A172 (cell line): ENCODE data around the gene FBXW5. TPM values are rescaled to one million over a fixed set of nuclear protein-coding genes. Genes with fewer than 3 reads are reported as not detected.

Source experiments
- DNase-seq: peaks from one replicate; pipeline ENCODE4 v3.0.0-alpha.2; 2015; ENCODE audit warnings: low spot score
- total RNA-seq: library from RNA; depleted of rRNA; stranded (reverse); fragments of >200 nt; shearing (Covaris generic); gene quantifications from 2 replicates; pipeline ENCODE4 v1.2.3, GENCODE V29; 2014

FBXW5 gene
- total RNA-seq, 1 experiment from 2014 or later: 400 TPM

- DNase-seq: no peak
These were observed 16.4 kb upstream of the FBXW5 start for GRCh38 chr9:136960938-136961275.

- no peak for DNase-seq
These were observed 15.8 kb upstream of the FBXW5 start for GRCh38 chr9:136960212-136960937.

GRCh38 chr9:136958898-136959850 is 14.6 kb upstream of the FBXW5 start:
- no peak for DNase-seq

DNA sequence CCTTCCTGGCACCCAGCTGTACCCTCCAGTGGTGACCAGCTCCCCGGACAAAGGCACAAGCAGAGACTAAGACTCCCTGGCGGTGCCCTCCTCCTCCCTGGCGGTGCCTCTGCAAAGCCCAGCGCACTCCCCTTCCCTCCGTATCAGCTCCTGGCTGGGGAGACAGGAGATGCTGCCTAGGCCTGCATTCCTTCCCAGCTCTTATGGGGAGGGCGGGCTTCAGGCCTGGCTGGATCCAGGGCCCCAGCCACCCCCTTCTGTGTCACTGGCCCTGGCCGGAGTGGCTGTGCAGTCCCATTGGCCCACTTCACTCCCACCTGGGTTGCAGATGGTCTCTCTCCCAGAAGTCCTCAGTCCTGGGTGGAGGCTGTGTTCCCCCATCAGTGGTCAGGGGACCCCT is 13.9 kb upstream of the FBXW5 start:
- DNase-seq: no peak

DNA sequence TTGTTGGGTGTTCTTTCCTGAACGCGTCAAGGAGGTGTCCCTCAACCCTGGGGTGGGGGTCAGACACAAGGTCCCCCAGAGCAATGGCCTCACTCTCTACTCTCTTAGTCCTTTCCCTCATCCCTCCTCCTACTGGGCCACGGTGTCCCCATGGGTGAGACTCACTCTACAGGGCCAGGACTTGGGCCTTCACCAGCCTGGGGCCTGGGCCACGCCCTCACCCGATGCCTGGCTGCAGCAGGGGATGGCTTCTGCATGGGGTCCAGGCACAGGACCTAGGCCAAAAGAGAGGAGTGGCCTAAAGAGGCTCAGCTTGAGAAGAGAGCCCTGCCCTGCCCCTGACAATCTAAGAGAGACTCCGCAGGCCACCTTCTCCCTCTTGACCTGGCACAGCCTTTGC is 13.4 kb upstream of the FBXW5 start:
- DNase-seq: no peak

DNA sequence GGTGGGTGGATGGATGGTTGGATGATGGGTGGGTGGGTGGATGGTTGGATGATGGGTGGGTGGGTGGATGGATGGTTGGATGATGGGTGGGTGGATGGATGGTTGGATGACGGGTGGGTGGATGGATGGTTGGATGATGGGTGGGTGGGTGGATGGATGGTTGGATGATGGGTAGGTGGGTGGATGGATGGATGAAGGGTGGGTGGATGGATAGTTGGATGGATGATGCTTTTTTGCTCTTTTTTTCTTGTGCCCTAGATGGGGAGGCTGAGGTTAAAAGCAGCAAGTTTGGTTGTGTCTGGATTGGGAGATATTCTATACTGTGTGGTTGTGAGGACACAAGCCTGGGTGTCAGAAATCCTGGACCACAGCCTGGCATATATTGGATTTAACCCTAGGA is 12.9 kb upstream of the FBXW5 start:
- no peak for DNase-seq

DNA sequence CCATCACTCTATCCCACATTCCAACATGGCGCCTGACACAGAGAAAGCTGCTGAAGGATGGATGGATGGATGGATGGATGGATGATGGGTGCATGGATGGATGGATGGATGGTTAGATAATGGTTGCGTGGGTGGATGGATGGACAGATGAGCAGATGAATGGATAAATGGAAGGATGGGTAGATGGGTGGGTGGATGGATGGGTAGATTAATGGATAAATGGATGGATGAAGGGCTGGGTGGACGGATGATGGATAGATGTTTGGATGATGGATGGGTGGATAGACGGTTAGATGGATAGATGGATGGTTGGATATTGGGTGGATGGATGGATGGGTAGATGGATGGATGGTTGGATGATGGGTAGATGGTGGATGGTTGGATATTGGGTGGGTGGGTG is 12.1 kb upstream of the FBXW5 start:
- no peak for DNase-seq

DNA sequence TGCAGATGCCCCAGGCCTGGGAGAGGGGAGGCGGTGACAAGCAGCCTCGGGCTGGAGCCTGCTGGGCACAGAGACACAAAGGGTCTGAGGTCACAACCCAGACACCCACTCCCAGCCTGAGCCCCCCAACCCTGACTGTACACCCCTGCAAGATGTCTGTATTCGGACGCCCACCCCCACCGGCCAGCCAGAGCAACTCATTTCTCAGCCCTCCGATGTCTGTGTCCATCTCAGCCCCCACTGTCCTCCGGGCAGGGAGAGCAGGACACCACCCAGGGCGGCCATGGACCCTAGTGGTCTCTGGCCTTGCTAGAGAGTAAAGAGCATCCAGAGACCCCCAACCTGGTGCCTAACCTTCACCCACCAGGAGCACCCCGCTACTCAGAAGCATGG is 11.4 kb upstream of the FBXW5 start:
- DNase-seq: no peak

DNA sequence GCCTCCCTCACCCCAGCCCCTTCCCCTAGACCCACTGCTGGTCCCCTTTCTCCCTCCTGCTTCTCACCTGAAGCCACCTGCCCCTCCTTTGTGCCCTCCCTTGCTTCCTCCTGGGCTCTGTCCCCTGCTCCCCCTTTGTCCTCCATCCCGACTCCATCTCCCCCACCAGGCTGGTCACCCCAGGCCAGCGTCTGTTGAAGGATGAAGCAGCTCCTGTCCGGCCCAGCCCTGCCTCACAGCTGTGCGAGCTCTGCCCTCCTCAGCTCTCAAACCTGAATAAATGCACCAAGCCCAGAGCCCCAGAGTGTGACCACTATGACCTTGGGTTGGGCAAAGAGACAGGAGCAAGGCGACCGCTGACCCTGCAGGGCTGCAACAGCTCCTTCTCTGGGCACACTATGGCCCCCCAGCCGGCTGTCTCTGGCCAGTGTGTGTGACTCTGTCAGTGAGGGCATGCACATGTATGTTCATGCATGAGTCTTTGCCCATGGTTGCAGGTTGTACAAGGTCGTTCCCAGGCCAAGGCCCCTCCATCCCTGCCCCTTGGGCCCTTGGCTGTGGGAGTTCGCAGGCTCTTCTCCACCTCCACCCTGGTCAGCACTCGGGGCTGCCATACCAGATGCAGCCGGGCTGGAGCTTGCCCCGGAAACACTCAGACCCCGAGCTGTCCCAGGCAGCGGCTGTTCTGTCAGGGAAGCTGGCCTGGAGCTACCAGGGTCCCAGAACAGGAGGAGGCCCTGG is 10.8 kb upstream of the FBXW5 start:
- DNase-seq: no peak

DNA sequence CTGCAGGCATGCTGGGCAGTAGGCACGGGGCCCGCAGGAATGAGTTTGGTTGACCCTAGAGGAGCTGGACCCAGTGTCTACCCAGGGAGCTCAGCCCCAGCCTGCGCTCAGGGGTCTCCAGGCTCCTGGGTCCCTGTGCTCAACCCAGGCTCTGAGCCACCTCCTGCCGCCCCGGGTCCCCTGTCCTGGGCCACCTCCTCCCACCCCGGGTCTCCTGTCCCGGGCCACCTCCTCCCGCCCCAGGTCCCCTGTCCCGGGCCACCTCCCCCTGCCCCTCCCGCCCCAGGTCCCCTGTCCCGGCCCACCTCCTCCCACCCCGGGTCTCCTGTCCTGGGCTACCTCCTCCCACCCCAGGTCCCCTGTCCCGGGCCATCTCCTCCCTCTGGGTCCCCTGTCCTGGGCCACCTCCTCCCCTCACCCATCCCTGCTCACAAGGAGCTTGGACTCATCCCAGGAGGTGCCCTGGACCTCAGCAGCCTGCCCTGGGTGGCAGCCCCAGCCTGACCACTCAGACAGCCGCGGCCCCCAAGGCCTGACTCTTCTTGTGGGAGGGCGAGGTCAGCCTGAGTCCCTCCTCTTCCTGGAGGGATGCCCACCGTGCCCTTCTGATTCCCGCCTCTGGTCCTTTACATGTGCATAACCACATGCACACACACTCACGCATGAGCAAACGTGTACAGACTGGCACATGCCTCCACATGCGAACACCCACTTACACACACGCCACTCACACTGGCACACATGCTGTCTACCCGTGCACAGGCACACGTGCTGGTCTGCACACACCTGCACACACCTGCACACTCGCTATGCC is 9.9 kb upstream of the FBXW5 start:
- no peak for DNase-seq

DNA sequence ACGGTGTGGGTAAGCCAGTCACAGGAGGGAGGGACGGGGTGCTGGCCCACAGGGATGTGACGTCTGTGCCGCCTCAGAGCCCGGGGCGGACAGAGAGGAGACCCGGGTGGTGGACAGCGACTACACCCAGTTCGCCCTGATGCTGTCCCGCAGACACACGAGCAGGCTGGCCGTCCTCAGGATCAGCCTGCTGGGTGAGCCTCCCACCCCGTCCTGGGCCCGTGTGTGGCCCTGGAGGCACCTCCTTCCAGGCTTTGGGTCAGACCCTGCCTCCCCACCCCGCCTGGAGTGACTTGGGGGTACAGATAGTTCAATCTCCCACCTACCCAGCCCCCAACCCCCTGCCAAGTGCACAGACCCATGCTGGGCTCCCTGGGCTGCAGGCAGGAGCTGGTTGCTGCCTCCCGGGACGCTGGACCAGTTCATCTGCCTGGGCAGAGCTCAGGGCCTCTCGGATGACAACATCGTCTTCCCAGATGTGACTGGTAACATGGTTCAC is 9.3 kb upstream of the FBXW5 start:
- DNase-seq: no peak

DNA sequence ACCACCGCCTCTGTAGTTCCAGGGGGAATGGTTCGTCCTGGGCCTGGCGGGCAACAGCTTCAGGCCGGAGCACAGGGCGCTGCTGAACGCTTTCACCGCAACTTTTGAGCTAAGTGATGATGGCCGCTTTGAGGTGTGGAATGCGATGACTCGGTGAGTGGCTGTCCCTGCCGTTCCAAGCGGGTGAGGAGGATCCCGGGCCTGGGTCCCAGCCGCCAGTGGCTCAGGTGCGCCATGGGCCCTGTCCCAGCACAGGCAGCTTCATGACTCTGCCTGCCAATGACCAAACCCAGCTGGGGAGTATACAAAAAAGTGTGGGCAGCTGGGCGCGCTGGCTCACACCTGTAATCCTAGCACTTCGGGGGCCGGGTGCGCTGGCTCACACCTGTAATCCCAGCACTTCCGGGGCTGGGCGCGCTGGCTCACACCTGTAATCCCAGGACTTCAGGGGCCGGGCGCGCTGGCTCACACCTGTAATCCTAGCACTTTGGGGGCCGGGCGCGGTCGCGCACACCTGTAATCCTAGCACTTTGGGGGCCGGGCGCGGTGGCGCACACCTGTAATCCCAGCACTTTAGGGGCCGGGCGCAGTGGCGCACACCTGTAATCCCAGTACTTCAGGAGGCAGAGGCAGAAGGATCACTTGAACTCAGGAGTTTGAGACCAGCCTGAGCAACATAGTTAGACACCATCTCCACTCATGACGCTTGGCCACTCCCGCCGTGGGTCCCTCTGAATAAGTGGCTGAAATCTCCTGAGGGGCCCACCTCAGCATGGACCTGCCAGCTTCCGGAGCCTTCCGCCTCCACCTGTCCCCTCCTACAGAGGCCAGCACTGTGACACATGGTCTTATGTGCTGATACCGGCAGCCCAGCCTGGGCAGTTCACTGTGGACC is 8.6 kb upstream of the FBXW5 start:
- no peak for DNase-seq

- DNase-seq: no peak
These were observed 7.8 kb upstream of the FBXW5 start for GRCh38 chr9:136952321-136952850.

- DNase-seq: no peak
These were observed 7.2 kb upstream of the FBXW5 start, which contains the start of gene LCN12 for GRCh38 chr9:136951541-136952320. Gene LCN12 (plus strand): TSS chr9:136952273. CDS start chr9:136952328, 55 bp downstream.

DNA sequence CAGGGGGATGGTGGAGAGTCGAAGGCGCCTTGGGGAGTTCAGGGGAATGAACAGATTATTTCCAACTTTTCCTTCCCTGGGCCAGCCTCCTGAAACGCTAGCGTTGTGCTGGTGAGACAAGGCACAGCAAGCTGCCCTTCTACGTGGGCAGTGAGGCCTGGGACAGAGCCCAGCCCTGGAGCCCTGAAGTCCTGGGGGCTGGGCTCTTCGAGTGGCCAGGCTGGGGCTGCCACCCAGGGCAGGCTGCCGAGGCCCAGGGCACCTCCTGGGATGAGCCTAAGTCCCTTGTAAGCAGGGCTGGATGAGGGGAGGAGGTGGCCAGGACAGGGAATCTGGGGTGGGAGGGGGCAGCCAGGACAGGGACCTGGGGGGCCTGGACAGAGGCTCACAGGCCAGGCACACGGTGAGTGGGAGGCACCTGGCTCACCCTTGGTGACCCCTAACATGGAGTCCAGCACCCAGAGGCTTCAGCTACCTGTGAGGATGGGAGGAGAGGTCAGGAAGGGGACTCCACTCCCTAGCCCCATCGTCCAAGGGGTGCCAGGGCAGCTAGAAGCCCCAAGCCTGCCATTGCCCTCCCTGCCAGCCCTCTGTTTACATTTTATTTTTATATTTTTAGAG is 6.2 kb upstream of the FBXW5 start:
- DNase-seq: peak; percentile 28

- DNase-seq: peak; percentile 95
These were observed 5.5 kb upstream of the FBXW5 start for GRCh38 chr9:136949817-136950655.

- no peak for DNase-seq
These were observed 4.8 kb upstream of the FBXW5 start for GRCh38 chr9:136949239-136949816.
